Measurements from ENCODE around the gene ZNF670. TPM values are rescaled to one million over a fixed set of nuclear protein-coding genes. Genes with fewer than 3 reads are reported as not detected.

Gene ZNF670
- polyA plus RNA-seq, 1 donor from 2014 or later, result 9.3 TPM

- H4K20me1 ChIP-seq (ENCODE audit: insufficient read depth), result no peaks in the 10 kb centered on the region
- no peak overlapping the region for H3K4me2 ChIP-seq (ENCODE audit: low read length)
- no peak overlapping the region for H3K27ac ChIP-seq (ENCODE audit: low read length)
- TF ChIP-seq EZH2 (IDR thresholded peaks at IDR 0.05; ENCODE audit: borderline replicate concordance, insufficient read depth, low read length, poor library complexity, severe bottlenecking) (no peak), EP300 (conservative IDR thresholded peaks at IDR 0.05; ENCODE audit: poor library complexity, severe bottlenecking) (no peak)
- H3K9ac ChIP-seq (ENCODE audit: low read length), result no peak overlapping the region
- H3K27me3 ChIP-seq (ENCODE audit: insufficient read depth, low read depth, low read length), result peaks cover 20% of the 10 kb centered on the region
- no peak overlapping the region for H2AFZ ChIP-seq (ENCODE audit: low read depth, low read length)
- H3K4me3 ChIP-seq (ENCODE audit: low read length), result no peak overlapping the region
- peaks cover 9% of the 10 kb centered on the region for H3K79me2 ChIP-seq (replicated peaks; ENCODE audit: insufficient read depth, low read length)
- no peaks in the 10 kb centered on the region for H3K9me2 ChIP-seq (ENCODE audit: insufficient read depth, low read length)
- H3K9me3 ChIP-seq (ENCODE audit: low read length), result no peaks in the 10 kb centered on the region
- H3K36me3 ChIP-seq (ENCODE audit: insufficient read depth, low read length), result no peaks in the 10 kb centered on the region
- H3F3A ChIP-seq (ENCODE audit: insufficient read depth, low read length, poor library complexity, severe bottlenecking), result no peaks in the 10 kb centered on the region
These were observed 29.1 kb upstream of the ZNF670 start for GRCh38 chr1:247107694-247108093.

DNA sequence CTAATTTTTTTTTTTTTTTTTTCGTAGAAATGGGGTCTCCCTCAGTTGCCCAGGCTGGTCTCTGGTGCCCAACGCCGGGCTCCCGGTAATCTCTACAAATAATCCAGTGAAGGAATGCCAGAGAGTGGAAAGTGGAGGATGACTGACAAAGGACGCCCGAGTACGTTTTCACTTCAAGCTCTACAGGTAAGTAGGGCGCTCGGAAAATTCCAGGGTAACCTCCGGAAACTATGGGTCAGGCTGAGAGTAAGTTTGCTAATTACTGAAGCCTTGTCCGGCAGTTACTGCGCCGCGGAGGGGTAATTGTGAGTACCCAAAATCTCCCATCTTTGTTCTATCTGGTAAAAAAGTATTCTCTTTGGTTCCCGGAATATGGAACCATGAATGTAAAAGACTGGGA is 27.4 kb upstream of the ZNF670 start:
- no peak overlapping the region for H2AFZ ChIP-seq (ENCODE audit: low read depth, low read length)
- no peak overlapping the region for H3K4me2 ChIP-seq (ENCODE audit: low read length)
- H3K9me2 ChIP-seq (ENCODE audit: insufficient read depth, low read length), result no peaks in the 10 kb centered on the region
- H3K9me3 ChIP-seq (ENCODE audit: low read length), result peaks cover 2% of the 10 kb centered on the region
- no peaks in the 10 kb centered on the region for H4K20me1 ChIP-seq (ENCODE audit: insufficient read depth)
- no peak overlapping the region for H3K27ac ChIP-seq (ENCODE audit: low read length)
- TF ChIP-seq EZH2 (IDR thresholded peaks at IDR 0.05; ENCODE audit: borderline replicate concordance, insufficient read depth, low read length, poor library complexity, severe bottlenecking) (no peak), RAD21 (conservative IDR thresholded peaks at IDR 0.05) (no peak), SMC3 (conservative IDR thresholded peaks at IDR 0.05; ENCODE audit: poor library complexity) (no peak), EP300 (conservative IDR thresholded peaks at IDR 0.05; ENCODE audit: poor library complexity, severe bottlenecking) (no peak), REST (IDR thresholded peaks at IDR 0.05; ENCODE audit: borderline replicate concordance) (no peak), TAF1 (IDR thresholded peaks at IDR 0.05; ENCODE audit: low read depth) (no peak), POLR2AphosphoS5 (IDR thresholded peaks at IDR 0.05) (no peak), MXI1 (conservative IDR thresholded peaks at IDR 0.05; ENCODE audit: poor library complexity, severe bottlenecking) (no peak), CTCF (IDR thresholded peaks at IDR 0.05; ENCODE audit: poor library complexity, severe bottlenecking) (no peak)
- no peak overlapping the region for H3K4me3 ChIP-seq (ENCODE audit: low read length)
- no peak overlapping the region for H3K9ac ChIP-seq (ENCODE audit: low read length)
- no peaks in the 10 kb centered on the region for H3F3A ChIP-seq (ENCODE audit: insufficient read depth, low read length, poor library complexity, severe bottlenecking)
- peaks cover 13% of the 10 kb centered on the region for H3K36me3 ChIP-seq (ENCODE audit: insufficient read depth, low read length)
- H3K27me3 ChIP-seq (ENCODE audit: insufficient read depth, low read depth, low read length), result peaks cover 5% of the 10 kb centered on the region
- H3K79me2 ChIP-seq (replicated peaks; ENCODE audit: insufficient read depth, low read length), result peaks cover 27% of the 10 kb centered on the region
